Measurements from ENCODE around the gene LRRN4CL.

- no peak for TF ChIP-seq ZKSCAN8 (CRISPR knock-in tag; IDR thresholded peaks at IDR 0.05)
- TF ChIP-seq ZNF561 (CRISPR knock-in tag; conservative IDR thresholded peaks at IDR 0.05): no peak
- no peak for TF ChIP-seq CTCF (IDR thresholded peaks at IDR 0.05 in 2 of 3, conservative IDR thresholded peaks at IDR 0.05 in 1 of 3; ENCODE audit: insufficient read depth in 2 of 3, low read depth in 1 of 3, low read length in 3 of 3)
- TF ChIP-seq RFX5 (IDR thresholded peaks at IDR 0.05; ENCODE audit: low read depth, low read length): no peak
- TF ChIP-seq ESRRA (IDR thresholded peaks at IDR 0.05; ENCODE audit: borderline replicate concordance, low read depth): peak; percentile 53; the same call in 1 of the 2 replicates
- no peak for TF ChIP-seq ID3 (CRISPR knock-in tag; IDR thresholded peaks at IDR 0.05)
- peak; percentile 71 for TF ChIP-seq ID3 (tag; IDR thresholded peaks at IDR 0.05)
- no peak for TF ChIP-seq ZNF140 (CRISPR knock-in tag; IDR thresholded peaks at IDR 0.05)
- no peak for TF ChIP-seq LARP7 (IDR thresholded peaks at IDR 0.05)
- TF ChIP-seq FOXM1 (IDR thresholded peaks at IDR 0.05; ENCODE audit: low read depth): no peak
- peak; percentile 75 for TF ChIP-seq FOXM1 (CRISPR knock-in tag; IDR thresholded peaks at IDR 0.05; ENCODE audit: low read depth)
- no peak; the same call in 1 of the 2 replicates for TF ChIP-seq ZNF263 (CRISPR knock-in tag; IDR thresholded peaks at IDR 0.05; ENCODE audit: borderline replicate concordance)
Observed at GRCh38 chr11:62727165-62727871, 38.0 kb upstream of the LRRN4CL start, which contains the start of gene HNRNPUL2.

Measured in K562 (cell line).